H4 (cell line): Measurements from ENCODE around the gene CRTC3. TPM values are rescaled to one million over a fixed set of nuclear protein-coding genes. Genes with fewer than 3 reads are reported as not detected.

ENCODE experiments used
- DNase-seq: peaks from one replicate; pipeline ENCODE4 v3.0.0-alpha.2; 2015; ENCODE audit warnings: low spot score
- total RNA-seq: library from RNA; depleted of rRNA; stranded (reverse); fragments of >200 nt; shearing (Covaris generic); gene quantifications from 2 replicates; pipeline ENCODE4 v1.2.3, GENCODE V29; 2014

CRTC3 gene
- total RNA-seq, 1 experiment from 2014 or later, result 6.8 TPM

GRCh38 chr15:90562669-90563068, 32.9 kb downstream of the CRTC3 start:
- DNase-seq, result no peak

GRCh38 chr15:90563463-90563862, 33.7 kb downstream of the CRTC3 start:
- DNase-seq, result no peak

DNA sequence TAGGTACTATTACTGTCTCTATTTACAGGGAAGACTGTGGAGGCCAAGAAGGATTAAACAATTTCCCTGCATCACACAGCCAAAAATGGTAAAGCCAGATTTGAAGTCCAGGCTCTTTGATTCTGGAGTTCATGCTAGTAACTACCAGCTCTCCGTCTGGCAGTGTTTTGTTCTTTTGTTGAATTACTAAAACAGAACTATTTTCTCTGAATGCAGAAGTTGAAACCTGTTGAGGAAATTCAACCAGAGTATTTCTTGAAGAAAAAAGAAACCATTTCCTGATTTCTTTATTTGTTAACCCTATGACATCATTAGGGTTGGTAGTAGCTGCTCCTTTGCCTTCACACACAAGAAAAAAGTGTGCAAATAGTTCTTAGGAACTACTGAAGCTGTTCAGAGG, 34.3 kb downstream of the CRTC3 start:
- DNase-seq, result no peak

GRCh38 chr15:90564590-90564989, 34.9 kb downstream of the CRTC3 start:
- DNase-seq, result no peak

DNA sequence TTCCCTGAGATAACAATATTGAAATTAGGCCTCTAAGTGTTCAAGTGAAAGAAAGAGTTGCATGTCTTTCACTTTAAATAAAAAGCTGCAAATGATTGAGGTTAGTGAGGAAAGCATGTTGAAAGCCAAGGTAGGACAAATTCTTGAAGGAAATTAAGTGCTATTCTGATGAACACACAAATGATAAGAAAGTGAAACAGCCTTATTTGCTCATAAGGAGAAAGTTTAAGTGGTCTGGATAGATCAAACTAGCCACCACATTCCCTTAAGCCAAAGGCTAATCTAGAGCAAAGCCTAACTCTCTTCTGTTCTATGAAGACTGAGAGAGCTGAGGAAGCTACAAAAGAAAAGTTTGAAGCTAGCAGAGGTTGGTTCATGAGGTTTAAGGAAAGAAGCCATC, 36.1 kb downstream of the CRTC3 start:
- DNase-seq, result no peak

DNA sequence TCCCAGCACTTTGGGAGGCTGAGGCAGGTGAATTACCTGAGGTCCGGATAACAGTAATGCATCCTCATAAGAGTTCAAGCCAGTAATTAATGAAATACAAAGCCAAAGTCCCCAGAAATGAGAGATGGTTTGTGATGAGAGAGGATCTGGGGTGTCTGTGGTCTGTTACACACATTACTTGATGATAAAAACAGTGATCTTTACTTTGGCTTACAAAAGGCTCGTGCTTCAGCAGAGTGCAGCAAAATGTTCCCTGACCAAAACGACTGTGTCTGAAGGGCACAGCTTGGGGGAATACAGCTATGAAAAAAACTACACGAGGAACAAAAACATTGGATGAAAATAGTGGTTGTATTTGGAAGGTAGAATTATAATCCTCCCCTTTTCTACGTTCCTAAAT, 40.9 kb downstream of the CRTC3 start:
- no peak for DNase-seq

DNA sequence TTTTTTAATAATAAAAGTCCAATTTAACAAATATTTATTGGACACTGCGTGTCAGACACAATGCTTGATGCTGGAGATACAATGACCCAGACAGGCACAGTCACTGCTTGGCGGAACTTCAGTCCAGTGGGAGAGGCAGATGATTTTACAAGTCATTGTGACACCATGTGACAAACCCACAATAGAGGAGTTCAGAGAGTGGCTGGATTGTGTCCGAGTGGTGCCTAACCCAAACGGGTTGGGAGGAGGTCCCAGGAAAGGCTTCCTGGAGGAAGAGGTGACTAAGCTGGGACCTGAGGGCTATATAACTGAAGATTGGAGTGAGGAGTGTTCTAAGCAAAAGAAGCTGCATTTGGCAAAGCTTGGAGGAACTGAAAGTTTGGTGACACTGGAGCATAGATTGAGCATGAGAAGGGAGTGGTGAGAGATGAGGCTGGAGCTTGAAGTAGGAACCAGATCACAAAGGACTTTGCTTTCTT, 41.4 kb downstream of the CRTC3 start:
- DNase-seq, result peak; percentile 74

DNA sequence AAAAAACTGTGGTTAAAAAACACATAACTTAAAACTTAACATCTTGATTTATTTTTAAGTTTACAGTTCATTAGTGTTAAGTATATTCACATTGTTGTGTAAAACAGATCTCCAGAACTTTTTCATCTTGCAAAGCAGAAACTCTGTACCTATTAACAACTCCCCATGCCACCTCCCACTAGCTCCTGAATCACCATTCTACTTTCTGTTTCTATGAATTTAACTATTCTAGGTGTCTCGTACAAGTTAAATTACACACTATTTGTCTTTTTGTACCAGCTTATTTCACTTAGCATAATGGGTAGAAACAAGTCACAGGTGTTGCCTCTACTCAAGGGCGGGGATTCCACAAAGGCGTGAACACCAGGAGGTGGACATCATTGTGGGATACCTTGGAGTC, 43.2 kb downstream of the CRTC3 start:
- DNase-seq, result no peak

DNA sequence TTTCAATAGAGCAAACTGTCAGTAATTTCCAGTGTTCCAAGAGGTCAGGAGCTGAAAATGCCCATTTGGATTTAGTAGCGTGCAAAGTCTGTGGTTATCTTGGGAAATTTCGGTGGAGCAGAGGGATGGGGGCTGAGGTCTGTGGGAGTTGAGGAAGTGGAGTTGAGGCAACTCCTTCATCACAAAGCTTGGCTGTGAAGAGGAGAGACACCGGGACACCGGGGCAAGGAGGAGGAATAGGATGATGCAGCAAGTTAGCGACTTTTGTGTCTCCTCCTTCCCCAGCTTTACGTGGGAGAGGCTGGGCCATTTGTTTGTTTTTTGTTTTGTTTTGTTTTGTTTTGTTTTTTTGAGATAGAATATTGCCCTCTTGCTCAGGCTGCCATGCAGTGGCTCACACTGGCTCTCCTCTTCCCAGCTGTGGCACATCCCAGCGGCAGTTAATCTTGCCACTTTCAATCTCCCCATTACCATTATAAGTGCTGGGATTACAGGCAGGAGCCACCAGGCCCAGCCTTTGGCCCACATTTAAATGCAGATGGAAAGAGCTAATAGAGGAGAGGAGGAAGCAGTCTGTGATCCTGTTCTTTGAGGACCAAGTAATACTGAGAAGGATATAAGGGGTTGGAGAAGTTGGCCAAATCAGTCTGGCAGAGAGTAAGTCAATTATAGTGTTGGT, 47.1 kb downstream of the CRTC3 start:
- DNase-seq, result no peak

- DNase-seq, result no peak
Measured at GRCh38 chr15:90579213-90579612, 49.5 kb downstream of the CRTC3 start.

GRCh38 chr15:90580099-90580498, 50.4 kb downstream of the CRTC3 start:
- no peak for DNase-seq

- no peak for DNase-seq
Measured at GRCh38 chr15:90580541-90580940, 50.8 kb downstream of the CRTC3 start.

GRCh38 chr15:90580946-90581345, 51.2 kb downstream of the CRTC3 start:
- DNase-seq, result no peak

GRCh38 chr15:90581771-90582352, 52.1 kb downstream of the CRTC3 start:
- DNase-seq, result no peak

GRCh38 chr15:90582553-90582952, 52.8 kb downstream of the CRTC3 start:
- no peak for DNase-seq

GRCh38 chr15:90583471-90584252, 53.9 kb downstream of the CRTC3 start:
- DNase-seq, result no peak

GRCh38 chr15:90584841-90585240, 55.1 kb downstream of the CRTC3 start:
- no peak for DNase-seq

- no peak for DNase-seq
Measured at GRCh38 chr15:90585863-90586262, 56.1 kb downstream of the CRTC3 start.

DNA sequence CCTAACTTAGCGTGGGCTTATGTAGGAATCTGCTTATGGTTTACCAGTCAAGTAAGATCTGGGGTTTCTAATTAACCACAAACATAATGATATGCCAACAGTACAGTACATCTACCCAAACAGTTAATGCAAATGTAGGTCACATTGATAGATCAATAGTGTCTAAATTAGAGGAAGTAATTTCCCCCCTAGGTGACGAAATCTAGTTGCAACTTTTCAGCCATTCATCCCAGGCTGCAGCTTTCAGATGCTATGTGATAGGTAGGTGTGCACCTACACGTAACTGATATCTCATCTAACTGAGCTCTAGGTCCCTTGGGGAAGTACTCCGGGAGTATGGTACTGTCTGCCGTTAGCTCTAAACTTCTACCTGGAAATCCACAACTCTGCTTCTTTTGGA, 57.2 kb downstream of the CRTC3 start:
- no peak for DNase-seq

GRCh38 chr15:90588427-90588826, 58.7 kb downstream of the CRTC3 start:
- no peak for DNase-seq

DNA sequence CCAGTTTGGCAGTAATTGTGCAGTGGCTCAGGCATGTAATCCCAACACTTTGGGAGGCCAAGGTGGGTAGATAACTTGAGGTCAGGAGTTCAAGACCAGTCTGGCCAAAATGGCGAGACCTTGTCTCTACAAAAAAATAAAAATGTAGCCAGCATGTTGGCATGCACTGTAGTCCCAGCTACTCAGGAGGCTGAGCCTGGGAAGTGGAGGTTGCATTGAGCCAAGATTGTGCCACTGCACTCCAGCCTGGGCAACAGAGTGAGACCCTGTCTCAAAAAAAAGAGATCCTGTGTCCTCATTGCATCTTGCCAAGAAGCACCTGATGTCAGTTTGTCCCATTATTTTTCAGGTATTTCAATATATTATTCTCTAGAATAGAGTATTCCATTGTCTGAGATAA, 61.8 kb downstream of the CRTC3 start:
- no peak for DNase-seq

GRCh38 chr15:90592131-90592881, 62.6 kb downstream of the CRTC3 start:
- peak; percentile 14 for DNase-seq
